Thymus (tissue), 11 donors: Measurements from ENCODE around the gene LRCH2. TPM values are rescaled to one million over a fixed set of nuclear protein-coding genes. Genes with fewer than 3 reads are reported as not detected.

ENCODE experiments used
- DNase-seq, 9 donors: peaks; one replicate each; pipeline ENCODE4 v3.0.0-alpha.2; 2013; ENCODE audit warnings: low spot score in 9 of 9, low read depth in 6 of 9, missing footprints in 1 of 9
- H3K27ac ChIP-seq, 2 donors: one replicate each; pipeline ENCODE4 v1.5.1; 2013; ENCODE audit warnings: control low read depth in 1 of 2, low read depth in 1 of 2, low read length in 1 of 2, mild to moderate bottlenecking in 1 of 2, moderate library complexity in 1 of 2
- H3K27me3 ChIP-seq, 2 donors: one replicate each; pipeline ENCODE4 v1.5.1; 2013; ENCODE audit warnings: low read length in 1 of 2; ENCODE audit not compliant: control insufficient read depth in 2 of 2, insufficient read depth in 1 of 2
- H3K36me3 ChIP-seq, 2 donors: one replicate each; pipeline ENCODE4 v1.5.1; 2013; ENCODE audit warnings: low read length in 1 of 2, mild to moderate bottlenecking in 1 of 2, moderate library complexity in 1 of 2; ENCODE audit not compliant: control insufficient read depth in 2 of 2, insufficient read depth in 2 of 2
- H3K4me1 ChIP-seq, 2 donors: one replicate each; pipeline ENCODE4 v1.5.1; 2013; ENCODE audit warnings: low read length in 2 of 2; ENCODE audit not compliant: control insufficient read depth in 2 of 2, insufficient read depth in 2 of 2
- H3K4me3 ChIP-seq, 2 donors: one replicate each; pipeline ENCODE4 v1.5.1; 2013; ENCODE audit warnings: low read length in 2 of 2, control low read depth in 1 of 2, mild to moderate bottlenecking in 1 of 2
- H3K9me3 ChIP-seq, 2 donors: one replicate each; pipeline ENCODE4 v1.5.1; 2013; ENCODE audit warnings: low read length in 1 of 2, mild to moderate bottlenecking in 1 of 2; ENCODE audit not compliant: control insufficient read depth in 2 of 2, insufficient read depth in 1 of 2
- WGBS: extraction: QIAGEN DNeasy Blood & Tissue Kit; methylation state at CpG from one replicate; pipeline ENCODE4 v1.1.7; 2013; 5-methylcytosine and 5-hydroxymethylcytosine counted together
- polyA plus RNA-seq: library from polyadenylated mRNA; stranded (reverse); fragments of 200-250 nt; gene quantifications from one replicate; pipeline ENCODE4 v1.2.3, GENCODE V29; 2013
- total RNA-seq: library from RNA; stranded (reverse); fragments of 120-200 nt; gene quantifications from one replicate; pipeline ENCODE4 v1.2.4, GENCODE V29; 2013
- donor health status: healthy.

Gene LRCH2
- total and polyA plus RNA-seq, 2 donors, result 0.98 to 1.0 TPM

DNA sequence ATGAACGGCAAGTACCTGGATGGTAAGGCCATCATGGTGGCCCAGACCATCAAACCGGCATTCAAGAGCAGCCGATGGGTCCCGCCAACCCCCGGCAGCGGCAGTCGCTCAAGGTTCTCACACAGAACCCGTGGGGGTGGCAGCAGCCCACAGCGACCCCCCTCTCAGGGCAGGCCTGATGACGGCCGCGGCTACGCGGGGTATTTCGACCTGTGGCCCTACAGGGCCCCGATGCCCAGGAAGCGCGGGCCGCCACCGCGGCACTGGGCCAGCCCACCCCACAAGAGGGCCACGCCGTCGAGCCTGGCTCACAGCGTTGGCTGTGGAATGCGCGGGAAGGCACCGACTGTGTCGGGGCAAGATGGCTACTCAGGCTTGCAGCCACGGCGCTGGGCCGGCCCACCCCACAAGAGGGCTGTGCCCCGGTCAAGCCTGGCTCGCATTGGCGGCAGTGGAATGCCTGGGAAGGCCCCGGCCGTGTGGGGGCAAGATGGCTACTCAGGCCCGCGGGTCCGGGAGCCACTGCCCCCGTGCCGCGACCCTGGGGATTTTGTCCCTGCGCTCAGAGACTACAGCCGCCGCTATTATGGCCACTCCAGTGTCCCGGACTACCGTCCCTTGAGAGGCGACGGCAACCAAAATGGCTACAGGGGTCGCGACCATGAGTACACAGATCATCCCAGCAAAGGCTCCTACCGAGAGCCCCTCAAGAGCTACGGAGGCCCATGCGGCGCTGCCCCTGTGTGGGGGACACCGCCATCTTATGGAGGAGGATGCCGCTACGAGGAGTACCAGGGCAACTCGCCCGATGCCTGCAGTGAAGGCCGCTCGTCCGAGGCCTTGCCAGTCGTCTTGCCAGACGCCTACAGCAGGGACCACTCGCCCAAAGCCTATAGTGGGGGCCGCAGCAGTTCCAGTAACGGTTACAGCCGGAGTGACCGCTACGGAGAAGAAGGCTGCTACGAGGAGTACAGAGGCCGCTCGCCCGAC lies 44.0 kb downstream of the LRCH2 start:
- no peak overlapping the region for H3K27ac ChIP-seq
- no peak overlapping the region for H3K4me3 ChIP-seq
- 96% methylated on average over 76 of the region's 76 CpGs for WGBS
- peaks cover 0 to 33% of the 10 kb centered on the region in 2 donors for H3K9me3 ChIP-seq
- H3K36me3 ChIP-seq, result no peaks in the 10 kb centered on the region
- H3K27me3 ChIP-seq, result no peaks in the 10 kb centered on the region
- H3K4me1 ChIP-seq, result no peaks in the 10 kb centered on the region
- DNase-seq, result no peak

DNA sequence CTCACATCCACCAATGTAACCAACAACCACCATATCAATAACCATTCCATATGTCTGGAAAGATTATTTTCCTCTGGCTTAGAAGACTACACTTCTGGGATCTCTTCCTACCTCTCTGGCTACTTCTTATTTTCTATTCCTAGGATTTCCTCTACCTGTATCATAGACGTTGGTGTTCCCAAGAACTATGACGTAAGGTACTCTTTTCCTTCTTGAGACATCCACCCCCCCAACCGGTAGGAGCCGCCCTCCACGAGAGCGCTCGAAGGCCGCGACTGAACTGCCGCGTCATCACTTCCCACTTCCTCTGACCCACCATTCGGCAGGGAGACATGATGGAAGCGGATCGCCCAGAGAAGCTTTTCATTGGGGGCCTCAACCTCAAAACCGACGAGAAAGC lies 44.8 kb downstream of the LRCH2 start, which contains the start of gene RBMXL3:
TSS of gene RBMXL3 (plus strand) at position 301 of the 400 bp plus-strand sequence. CDS start at position 333, 32 bp downstream.
- Histone ChIP-seq H3K36me3 (no peaks in the 10 kb centered on the region), H3K4me3 (no peak within 1 kb of the TSS), H3K9me3 (peaks cover 0 to 33% of the 10 kb centered on the region in 2 donors), H3K4me1 (no peaks in the 10 kb centered on the region), H3K27ac (no peak within 1 kb of the TSS), H3K27me3 (no peaks in the 10 kb centered on the region)
- 98% methylated on average over 16 of the region's 16 CpGs for WGBS
- DNase-seq, result no peak

- 96% methylated on average over 2 of the region's 2 CpGs for WGBS
- Histone ChIP-seq H3K36me3 (no peaks in the 10 kb centered on the region), H3K9me3 (no peaks in the 10 kb centered on the region), H3K27ac (no peak overlapping the region), H3K27me3 (no peaks in the 10 kb centered on the region), H3K4me3 (no peak overlapping the region), H3K4me1 (no peaks in the 10 kb centered on the region)
- no peak for DNase-seq
Observed at GRCh38 chrX:115183980-115184379, 49.9 kb downstream of the LRCH2 start.

GRCh38 chrX:115178473-115178872 lies 55.4 kb downstream of the LRCH2 start:
- 96% methylated on average over 1 of the region's 1 CpG for WGBS
- no peaks in the 10 kb centered on the region for H3K27me3 ChIP-seq
- DNase-seq, result no peak

DNA sequence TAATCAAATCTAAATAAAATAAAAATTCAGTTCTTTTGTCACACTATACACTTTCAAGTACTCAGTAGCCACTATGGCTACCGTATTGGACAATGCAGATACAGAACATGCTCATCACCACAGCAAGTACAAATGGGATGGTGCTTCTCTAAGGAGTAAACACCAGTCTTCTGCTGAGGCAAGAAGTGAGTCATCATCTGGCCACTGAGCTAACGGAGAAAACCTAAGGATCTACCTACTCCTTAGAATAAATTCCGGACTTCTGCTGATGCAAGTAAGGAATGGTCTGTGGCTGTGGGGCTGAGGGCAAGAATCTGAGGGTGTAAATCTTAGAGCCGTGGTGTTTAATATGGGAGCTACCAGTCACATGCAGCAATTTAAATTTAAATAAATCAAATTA lies 56.0 kb downstream of the LRCH2 start:
- Histone ChIP-seq H3K27me3 (no peaks in the 10 kb centered on the region), H3K4me1 (no peaks in the 10 kb centered on the region), H3K9me3 (no peaks in the 10 kb centered on the region), H3K36me3 (no peaks in the 10 kb centered on the region), H3K27ac (no peak overlapping the region), H3K4me3 (no peak overlapping the region)
- 98% methylated on average over 4 of the region's 4 CpGs for WGBS
- DNase-seq, result no peak

More at GRCh38 chrX:115178473-115178872, 55.4 kb downstream of the LRCH2 start:
- H3K4me3 ChIP-seq, result no peak overlapping the region
- no peaks in the 10 kb centered on the region for H3K9me3 ChIP-seq
- H3K27ac ChIP-seq, result no peak overlapping the region
- H3K36me3 ChIP-seq, result no peaks in the 10 kb centered on the region
- no peaks in the 10 kb centered on the region for H3K4me1 ChIP-seq

DNA sequence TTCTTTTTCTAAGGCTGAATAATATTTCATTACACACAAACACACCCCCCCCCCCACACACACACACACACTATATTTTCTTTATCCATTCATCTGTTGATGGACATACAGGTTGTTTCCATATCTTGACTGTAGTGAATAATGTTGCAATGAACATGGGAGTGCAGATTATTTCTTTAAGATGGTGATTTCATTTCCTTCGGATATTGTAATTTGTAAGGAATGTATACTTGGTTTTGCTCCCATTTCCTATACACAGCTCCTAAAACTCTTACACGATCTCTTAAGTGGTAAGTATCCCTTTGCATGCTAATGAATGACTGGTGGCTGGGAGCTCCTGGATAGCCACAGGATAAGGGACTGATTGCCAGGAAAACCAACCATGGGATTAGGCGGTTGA lies 59.3 kb downstream of the LRCH2 start:
- 96% methylated on average over 3 of the region's 3 CpGs for WGBS
- Histone ChIP-seq H3K27ac (no peak overlapping the region), H3K9me3 (no peaks in the 10 kb centered on the region), H3K27me3 (no peaks in the 10 kb centered on the region), H3K4me1 (no peaks in the 10 kb centered on the region), H3K36me3 (no peaks in the 10 kb centered on the region), H3K4me3 (no peak overlapping the region)
- DNase-seq, result no peak

DNA sequence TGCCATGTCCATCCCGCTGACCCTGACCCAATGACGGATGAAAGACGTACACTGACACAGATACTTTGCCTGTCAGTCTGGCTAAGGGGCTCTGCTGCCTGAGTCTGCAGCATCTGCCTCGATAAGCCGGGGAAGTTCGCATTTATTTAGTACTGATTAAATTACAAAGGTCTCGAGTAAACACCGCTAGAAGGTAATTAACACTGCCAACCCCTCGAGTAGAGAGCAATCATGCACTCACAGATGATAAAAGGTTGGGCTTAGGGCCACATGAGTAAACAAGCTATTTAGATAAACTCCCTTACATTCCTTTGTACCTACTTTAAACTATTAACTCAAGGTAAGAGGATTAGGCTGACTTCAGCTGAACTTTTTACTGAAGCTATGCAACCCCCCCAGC lies 60.7 kb downstream of the LRCH2 start:
- no peak overlapping the region for H3K4me3 ChIP-seq
- no peaks in the 10 kb centered on the region for H3K36me3 ChIP-seq
- H3K27ac ChIP-seq, result no peak overlapping the region
- H3K9me3 ChIP-seq, result no peaks in the 10 kb centered on the region
- no peak for DNase-seq
- no peaks in the 10 kb centered on the region for H3K4me1 ChIP-seq
- WGBS, result 94% methylated on average over 9 of the region's 9 CpGs
- no peaks in the 10 kb centered on the region for H3K27me3 ChIP-seq

GRCh38 chrX:115147220-115147619 lies 86.7 kb downstream of the LRCH2 start:
- no peaks in the 10 kb centered on the region for H3K27me3 ChIP-seq
- 90% methylated on average over 1 of the region's 1 CpG for WGBS
- H3K9me3 ChIP-seq, result no peaks in the 10 kb centered on the region
- H3K4me1 ChIP-seq, result no peaks in the 10 kb centered on the region
- no peak overlapping the region for H3K4me3 ChIP-seq
- H3K27ac ChIP-seq, result no peak overlapping the region
- no peak for DNase-seq
- H3K36me3 ChIP-seq, result no peaks in the 10 kb centered on the region

DNA sequence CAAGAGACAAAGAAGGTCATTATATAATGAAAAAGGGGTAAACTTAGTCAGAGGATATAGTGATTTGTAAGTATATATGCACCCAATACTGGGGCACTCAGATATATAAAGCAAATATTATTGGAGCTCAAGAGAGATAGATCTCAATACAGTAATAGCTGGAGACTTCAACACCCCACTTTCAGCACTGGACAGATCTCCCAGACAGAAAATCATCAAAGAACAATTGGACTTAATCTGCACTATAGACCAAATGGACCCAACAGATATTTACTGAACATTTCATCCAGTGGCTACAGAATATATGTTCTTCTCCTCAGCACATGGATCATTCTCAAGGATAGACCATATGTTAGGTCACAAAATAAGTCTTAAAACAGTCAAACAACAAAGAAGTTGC lies 91.8 kb downstream of the LRCH2 start:
- Histone ChIP-seq H3K36me3 (no peaks in the 10 kb centered on the region), H3K4me3 (no peak overlapping the region), H3K27ac (no peak overlapping the region), H3K27me3 (no peaks in the 10 kb centered on the region), H3K4me1 (no peaks in the 10 kb centered on the region), H3K9me3 (no peaks in the 10 kb centered on the region)
- DNase-seq, result no peak
